DOHH2 (cell line): ENCODE data around the gene HIVEP1.

Source experiments
- CTCF ChIP-seq: fragments of 200-600 bp; sonication (generic); IDR thresholded peaks from one replicate; pipeline ENCODE4 v1.5.1; 2014; ENCODE audit warnings: antibody characterized with exemption, mild to moderate bottlenecking, low read depth, low read length; ENCODE audit not compliant: poor library complexity, severe bottlenecking
- EZH2phosphoT487 ChIP-seq: fragments of 200-600 bp; sonication (generic); IDR thresholded peaks from 2 replicates; pipeline ENCODE4 v1.6.1; 2017; ENCODE audit warnings: borderline replicate concordance, mild to moderate bottlenecking, antibody characterized with exemption, low read length, moderate library complexity, mixed read lengths

GRCh38 chr6:12163744-12164507, 151.8 kb downstream of the HIVEP1 start:
- TF ChIP-seq CTCF (no peak), EZH2phosphoT487 (no peak)
